Measurements from ENCODE around the gene GATA2. TPM values are rescaled to one million over a fixed set of nuclear protein-coding genes. Genes with fewer than 3 reads are reported as not detected.

GATA2 gene
- total and polyA plus RNA-seq, 4 donors, result 2.1 to 39.5 (median 8.0) TPM

- Histone ChIP-seq H3K36me3 (ENCODE audit: control insufficient read depth in 1 of 2, insufficient read depth in 2 of 2, low read length in 1 of 2) (no peaks in the 10 kb centered on the region), H3K27me3 (ENCODE audit: control insufficient read depth in 1 of 2, insufficient read depth in 2 of 2, low read length in 1 of 2) (no peaks in the 10 kb centered on the region), H3K9me3 (ENCODE audit: control insufficient read depth, low read length) (no peaks in the 10 kb centered on the region), H3K4me1 (ENCODE audit: control insufficient read depth in 1 of 2, insufficient read depth in 2 of 2, low read length in 2 of 2) (no peaks in the 10 kb centered on the region), H3K27ac (ENCODE audit: low read depth in 1 of 2, low read length in 2 of 2) (no peak overlapping the region), H3K4me3 (ENCODE audit: low read length in 2 of 2) (no peak overlapping the region)
- intact Hi-C loops (cut with DNase I), result no loop called here
- no peak for ATAC-seq (ENCODE audit: low FRiP score)
- no peak for DNase-seq
- WGBS, 2 donors, result 82 to 88% methylated on average over 7 of the region's 7 CpGs
Measured at GRCh38 chr3:128442070-128442469, 50.9 kb downstream of the GATA2 start.

DNA sequence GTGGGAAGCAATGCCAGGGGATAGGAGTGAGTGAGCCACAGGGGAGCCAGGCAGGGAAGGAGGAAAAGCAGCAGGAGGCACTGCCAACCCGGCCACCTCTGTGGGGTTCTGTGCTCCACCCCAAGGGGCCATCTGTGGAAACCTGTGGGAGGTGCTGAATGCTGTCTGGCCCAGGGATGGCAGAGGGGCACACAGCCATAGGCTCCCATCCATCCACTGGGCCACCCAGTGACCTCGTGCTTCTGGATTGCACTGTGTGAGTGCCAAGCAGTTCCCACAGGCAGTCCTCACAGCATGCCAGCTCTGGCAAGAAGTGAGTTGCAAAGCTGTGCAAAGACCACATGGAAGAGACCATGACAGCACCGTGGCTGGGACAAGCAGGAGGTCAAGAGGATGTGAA is 53.8 kb downstream of the GATA2 start:
- H3K27ac ChIP-seq (ENCODE audit: low read depth in 1 of 2, low read length in 2 of 2), result no peak overlapping the region
- DNase-seq (no peak), ATAC-seq (ENCODE audit: low FRiP score) (no peak)
- H3K4me1 ChIP-seq (ENCODE audit: control insufficient read depth in 1 of 2, insufficient read depth in 2 of 2, low read length in 2 of 2), result no peaks in the 10 kb centered on the region
- no peaks in the 10 kb centered on the region for H3K27me3 ChIP-seq (ENCODE audit: control insufficient read depth in 1 of 2, insufficient read depth in 2 of 2, low read length in 1 of 2)
- intact Hi-C loops (cut with DNase I), result no loop called here
- H3K4me3 ChIP-seq (ENCODE audit: low read length in 2 of 2), result no peak overlapping the region
- 10 to 20% methylated on average over 3 of the region's 3 CpGs for WGBS, 2 donors
- H3K9me3 ChIP-seq (ENCODE audit: control insufficient read depth, low read length), result no peaks in the 10 kb centered on the region
- no peaks in the 10 kb centered on the region for H3K36me3 ChIP-seq (ENCODE audit: control insufficient read depth in 1 of 2, insufficient read depth in 2 of 2, low read length in 1 of 2)

DNA sequence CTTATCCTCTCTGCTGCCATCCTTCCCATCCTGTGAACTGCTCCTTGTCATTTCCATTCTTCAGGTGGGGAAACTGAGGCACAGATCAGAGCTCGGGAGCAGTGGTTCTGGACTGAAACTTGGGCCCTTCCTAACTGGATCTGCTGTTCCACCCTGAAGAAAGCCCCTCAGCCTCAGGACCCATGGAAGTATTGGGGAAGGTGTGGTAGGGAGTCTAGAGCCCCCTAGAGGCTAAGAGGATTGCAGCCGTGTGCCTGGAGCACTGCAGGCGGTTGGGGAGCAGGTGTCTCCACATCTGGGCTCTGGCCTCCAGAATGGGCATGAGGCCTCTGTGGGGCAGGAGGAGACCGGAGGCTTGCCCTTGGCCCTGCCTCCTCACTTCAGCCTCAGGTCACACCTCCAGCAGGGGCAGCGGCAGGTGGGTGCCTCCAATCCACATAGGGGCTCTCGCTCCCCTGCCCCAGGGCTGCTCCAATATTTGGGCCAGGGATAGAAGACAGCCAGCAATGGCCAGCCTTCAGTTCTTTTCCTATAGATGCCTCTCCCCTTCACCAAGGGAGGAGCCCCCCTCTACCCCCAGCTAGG is 54.4 kb downstream of the GATA2 start:
- intact Hi-C loops (cut with DNase I), result no loop called here
- no peaks in the 10 kb centered on the region for H3K4me1 ChIP-seq (ENCODE audit: control insufficient read depth in 1 of 2, insufficient read depth in 2 of 2, low read length in 2 of 2)
- WGBS, 2 donors, result 74 to 78% methylated on average over 6 of the region's 6 CpGs
- H3K36me3 ChIP-seq (ENCODE audit: control insufficient read depth in 1 of 2, insufficient read depth in 2 of 2, low read length in 1 of 2), result no peaks in the 10 kb centered on the region
- no peak overlapping the region for H3K27ac ChIP-seq (ENCODE audit: low read depth in 1 of 2, low read length in 2 of 2)
- DNase-seq (no peak), ATAC-seq (ENCODE audit: low FRiP score) (no peak)
- no peaks in the 10 kb centered on the region for H3K9me3 ChIP-seq (ENCODE audit: control insufficient read depth, low read length)
- H3K4me3 ChIP-seq (ENCODE audit: low read length in 2 of 2), result no peak overlapping the region
- no peaks in the 10 kb centered on the region for H3K27me3 ChIP-seq (ENCODE audit: control insufficient read depth in 1 of 2, insufficient read depth in 2 of 2, low read length in 1 of 2)

DNA sequence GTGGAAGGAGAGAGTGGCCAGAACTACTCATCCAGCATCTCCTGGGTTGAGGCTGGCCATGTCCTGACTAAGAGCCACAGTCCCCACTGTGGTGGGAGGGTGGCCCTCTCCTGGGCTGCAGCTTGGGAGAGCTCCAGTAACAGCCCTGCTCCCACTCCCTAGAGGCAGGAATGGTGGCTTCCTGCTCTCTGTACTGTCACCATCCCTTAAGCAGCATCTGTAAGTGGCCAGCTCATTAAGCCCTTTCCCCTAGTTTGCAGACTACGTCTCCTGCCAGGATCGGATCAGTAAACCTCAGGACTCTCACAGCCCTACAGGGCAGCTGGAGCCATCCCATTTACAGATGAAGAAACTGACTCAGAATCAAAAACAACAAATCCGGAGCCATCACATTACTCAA is 56.8 kb downstream of the GATA2 start:
- no peak for ATAC-seq (ENCODE audit: low FRiP score)

GRCh38 chr3:128435561-128435960 is 57.4 kb downstream of the GATA2 start:
- Histone ChIP-seq H3K4me3 (ENCODE audit: low read length in 2 of 2) (no peak overlapping the region), H3K9me3 (ENCODE audit: control insufficient read depth, low read length) (no peaks in the 10 kb centered on the region), H3K4me1 (ENCODE audit: control insufficient read depth in 1 of 2, insufficient read depth in 2 of 2, low read length in 2 of 2) (no peaks in the 10 kb centered on the region), H3K27ac (ENCODE audit: low read depth in 1 of 2, low read length in 2 of 2) (no peak overlapping the region), H3K27me3 (ENCODE audit: control insufficient read depth in 1 of 2, insufficient read depth in 2 of 2, low read length in 1 of 2) (no peaks in the 10 kb centered on the region), H3K36me3 (ENCODE audit: control insufficient read depth in 1 of 2, insufficient read depth in 2 of 2, low read length in 1 of 2) (no peaks in the 10 kb centered on the region)
- DNase-seq (no peak), ATAC-seq (ENCODE audit: low FRiP score) (no peak)
- WGBS, 2 donors, result 90 to 94% methylated on average over 5 of the region's 5 CpGs
- intact Hi-C loops (cut with DNase I), result no loop called here

More for the DNA sequence above, 56.8 kb downstream of the GATA2 start:
- intact Hi-C loops (cut with DNase I), result no loop called here
- no peak for DNase-seq
- H3K4me3 ChIP-seq (ENCODE audit: low read length in 2 of 2), result no peak overlapping the region
- H3K27me3 ChIP-seq (ENCODE audit: control insufficient read depth in 1 of 2, insufficient read depth in 2 of 2, low read length in 1 of 2), result no peaks in the 10 kb centered on the region
- H3K36me3 ChIP-seq (ENCODE audit: control insufficient read depth in 1 of 2, insufficient read depth in 2 of 2, low read length in 1 of 2), result no peaks in the 10 kb centered on the region
- H3K9me3 ChIP-seq (ENCODE audit: control insufficient read depth, low read length), result no peaks in the 10 kb centered on the region
- H3K27ac ChIP-seq (ENCODE audit: low read depth in 1 of 2, low read length in 2 of 2), result no peak overlapping the region
- 82 to 85% methylated on average over 3 of the region's 3 CpGs for WGBS, 2 donors
- H3K4me1 ChIP-seq (ENCODE audit: control insufficient read depth in 1 of 2, insufficient read depth in 2 of 2, low read length in 2 of 2), result no peaks in the 10 kb centered on the region

DNA sequence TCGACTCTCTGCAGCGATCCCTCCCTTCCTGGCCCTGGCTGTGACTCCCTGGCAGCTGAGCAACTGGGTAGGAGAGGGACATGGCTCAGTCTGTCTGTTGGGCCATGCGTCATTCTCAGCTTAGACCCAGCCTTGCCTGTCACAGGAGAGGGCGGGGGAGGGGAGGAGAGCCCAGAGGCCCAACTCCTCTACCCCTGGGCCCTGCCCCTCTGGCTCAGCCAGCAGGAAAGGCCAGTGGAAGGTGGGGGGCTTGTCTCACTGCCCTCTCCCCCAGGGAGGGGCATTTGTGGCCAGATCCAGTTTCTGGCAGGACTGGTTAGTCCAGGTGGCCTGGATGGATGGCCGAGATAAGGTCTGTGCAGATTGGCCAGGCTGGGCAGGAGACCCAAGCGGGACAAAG is 57.9 kb downstream of the GATA2 start:
- no peak for ATAC-seq (ENCODE audit: low FRiP score)
- H3K4me1 ChIP-seq (ENCODE audit: control insufficient read depth in 1 of 2, insufficient read depth in 2 of 2, low read length in 2 of 2), result no peaks in the 10 kb centered on the region
- intact Hi-C loops (cut with DNase I), result no loop called here

GRCh38 chr3:128434524-128434923 is 58.5 kb downstream of the GATA2 start:
- Histone ChIP-seq H3K4me3 (ENCODE audit: low read length in 2 of 2) (no peak overlapping the region), H3K9me3 (ENCODE audit: control insufficient read depth, low read length) (no peaks in the 10 kb centered on the region), H3K4me1 (ENCODE audit: control insufficient read depth in 1 of 2, insufficient read depth in 2 of 2, low read length in 2 of 2) (no peaks in the 10 kb centered on the region), H3K36me3 (ENCODE audit: control insufficient read depth in 1 of 2, insufficient read depth in 2 of 2, low read length in 1 of 2) (no peaks in the 10 kb centered on the region), H3K27ac (ENCODE audit: low read depth in 1 of 2, low read length in 2 of 2) (no peak overlapping the region), H3K27me3 (ENCODE audit: control insufficient read depth in 1 of 2, insufficient read depth in 2 of 2, low read length in 1 of 2) (no peaks in the 10 kb centered on the region)
- intact Hi-C loops (cut with DNase I), result loop anchor here in 1 of 2 donors (5.0 kb wide), 1 partner anchor 53 kb away; no protein-coding TSS in a partner anchor
- no peak for DNase-seq
- no peak for ATAC-seq (ENCODE audit: low FRiP score)
- 92 to 93% methylated on average over 2 of the region's 2 CpGs for WGBS, 2 donors

More for the DNA sequence above, 57.9 kb downstream of the GATA2 start:
- Histone ChIP-seq H3K36me3 (ENCODE audit: control insufficient read depth in 1 of 2, insufficient read depth in 2 of 2, low read length in 1 of 2) (no peaks in the 10 kb centered on the region), H3K27ac (ENCODE audit: low read depth in 1 of 2, low read length in 2 of 2) (no peak overlapping the region), H3K4me3 (ENCODE audit: low read length in 2 of 2) (no peak overlapping the region), H3K27me3 (ENCODE audit: control insufficient read depth in 1 of 2, insufficient read depth in 2 of 2, low read length in 1 of 2) (no peaks in the 10 kb centered on the region), H3K9me3 (ENCODE audit: control insufficient read depth, low read length) (no peaks in the 10 kb centered on the region)
- DNase-seq, result no peak
- WGBS, 2 donors, result 84 to 87% methylated on average over 6 of the region's 6 CpGs

DNA sequence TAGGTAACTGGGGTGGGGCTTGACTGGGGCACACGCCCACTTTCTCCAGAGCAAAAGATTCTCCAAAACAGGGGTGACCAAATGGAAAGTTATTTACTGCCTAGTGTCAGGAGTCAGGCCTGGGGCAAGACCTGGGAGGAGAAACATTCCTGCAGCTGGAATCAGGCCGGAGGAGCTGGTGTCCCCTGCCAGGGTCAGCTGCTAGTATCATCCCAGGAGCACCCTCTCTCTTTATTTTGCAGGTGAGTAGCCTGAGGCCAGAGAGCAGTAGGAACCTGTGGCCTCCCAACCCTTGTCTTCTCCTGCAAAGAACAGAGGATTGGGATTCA is 59.2 kb downstream of the GATA2 start:
- Histone ChIP-seq H3K4me1 (ENCODE audit: control insufficient read depth in 1 of 2, insufficient read depth in 2 of 2, low read length in 2 of 2) (no peaks in the 10 kb centered on the region), H3K27ac (ENCODE audit: low read depth in 1 of 2, low read length in 2 of 2) (no peak overlapping the region), H3K27me3 (ENCODE audit: control insufficient read depth in 1 of 2, insufficient read depth in 2 of 2, low read length in 1 of 2) (no peaks in the 10 kb centered on the region), H3K9me3 (ENCODE audit: control insufficient read depth, low read length) (no peaks in the 10 kb centered on the region), H3K36me3 (ENCODE audit: control insufficient read depth in 1 of 2, insufficient read depth in 2 of 2, low read length in 1 of 2) (no peaks in the 10 kb centered on the region), H3K4me3 (ENCODE audit: low read length in 2 of 2) (no peak overlapping the region)
- no peak for ATAC-seq (ENCODE audit: low FRiP score)
- 67 to 70% methylated on average over 2 of the region's 2 CpGs for WGBS, 2 donors
- intact Hi-C loops (cut with DNase I), result loop anchor here in 1 of 2 donors (5.0 kb wide), 1 partner anchor 54 kb away; no protein-coding TSS in a partner anchor
- no peak for DNase-seq

- no peak for ATAC-seq (ENCODE audit: low FRiP score)
- 16 to 20% methylated on average over 38 to 53 of the region's 53 CpGs for WGBS, 2 donors
- intact Hi-C loops (cut with DNase I), result loop anchor here in 1 of 2 donors (5.0 kb wide), 1 partner anchor 54 kb away; no protein-coding TSS in a partner anchor
Measured at GRCh38 chr3:128432971-128433836, 59.8 kb downstream of the GATA2 start.

More at GRCh38 chr3:128432971-128433836, 59.8 kb downstream of the GATA2 start:
- no peaks in the 10 kb centered on the region for H3K4me1 ChIP-seq (ENCODE audit: control insufficient read depth in 1 of 2, insufficient read depth in 2 of 2, low read length in 2 of 2)
- H3K27me3 ChIP-seq (ENCODE audit: control insufficient read depth in 1 of 2, insufficient read depth in 2 of 2, low read length in 1 of 2), result no peaks in the 10 kb centered on the region
- no peak for DNase-seq
- H3K4me3 ChIP-seq (ENCODE audit: low read length in 2 of 2), result no peak overlapping the region
- H3K9me3 ChIP-seq (ENCODE audit: control insufficient read depth, low read length), result no peaks in the 10 kb centered on the region
- no peaks in the 10 kb centered on the region for H3K36me3 ChIP-seq (ENCODE audit: control insufficient read depth in 1 of 2, insufficient read depth in 2 of 2, low read length in 1 of 2)
- H3K27ac ChIP-seq (ENCODE audit: low read depth in 1 of 2, low read length in 2 of 2), result no peak overlapping the region
